GM19468 (cell line): ENCODE data around the gene CACNA1S.
A peak's percentile ranks its signal among the peaks of the same experiment; 100 is the strongest.

Experiments used
- ATAC-seq: cut with Tn5 transposase; IDR thresholded peaks from one replicate; pipeline ENCODE4 v1.9.1; 2021; ENCODE audit warnings: mild to moderate bottlenecking, moderate library complexity, moderate number of reproducible peaks; ENCODE audit not compliant: unreplicated experiment; ENCODE audit errors: extremely low read depth

CACNA1S gene

DNA sequence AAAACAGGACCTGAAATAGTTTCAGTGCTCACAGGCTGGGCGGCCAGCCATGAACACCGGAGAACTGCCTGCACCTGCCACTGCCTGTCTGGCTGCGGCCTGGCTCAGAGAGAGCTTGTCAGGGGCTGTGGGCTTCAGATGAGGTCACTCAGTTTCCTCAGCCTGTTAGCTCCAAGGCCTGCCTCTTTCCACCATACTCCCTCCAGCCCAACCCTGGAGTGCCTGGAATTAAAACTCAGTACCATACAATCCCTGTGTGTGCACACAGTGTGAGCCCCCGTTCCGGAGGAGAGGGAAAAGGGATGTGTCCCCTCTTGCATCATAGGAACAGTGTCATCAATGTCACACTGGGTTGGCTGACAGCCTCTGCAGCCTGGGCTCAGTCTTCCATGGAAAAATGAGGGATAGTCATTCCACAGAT, 16.2 kb downstream of the CACNA1S start:
- peak; percentile 32 for ATAC-seq

DNA sequence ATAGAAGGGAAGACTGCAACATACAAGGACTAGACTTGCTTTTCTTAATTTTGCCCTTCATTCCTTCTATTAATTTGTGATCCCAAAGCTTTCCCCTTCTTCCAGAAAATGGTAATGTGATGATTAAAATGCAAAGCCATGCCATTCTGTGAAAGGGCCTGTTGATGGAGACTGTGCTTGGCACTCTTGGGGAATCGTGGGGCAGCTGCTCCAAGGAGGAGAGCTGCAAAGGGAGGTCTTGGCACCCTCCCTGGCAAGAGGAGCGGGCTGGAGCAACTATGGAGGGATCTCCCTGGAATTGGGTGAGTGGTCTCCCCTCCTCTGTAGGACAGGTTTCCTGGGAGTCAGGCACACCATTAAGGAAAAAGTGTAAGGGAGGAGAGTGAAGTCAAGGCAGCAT, 16.6 kb downstream of the CACNA1S start:
- no peak for ATAC-seq

DNA sequence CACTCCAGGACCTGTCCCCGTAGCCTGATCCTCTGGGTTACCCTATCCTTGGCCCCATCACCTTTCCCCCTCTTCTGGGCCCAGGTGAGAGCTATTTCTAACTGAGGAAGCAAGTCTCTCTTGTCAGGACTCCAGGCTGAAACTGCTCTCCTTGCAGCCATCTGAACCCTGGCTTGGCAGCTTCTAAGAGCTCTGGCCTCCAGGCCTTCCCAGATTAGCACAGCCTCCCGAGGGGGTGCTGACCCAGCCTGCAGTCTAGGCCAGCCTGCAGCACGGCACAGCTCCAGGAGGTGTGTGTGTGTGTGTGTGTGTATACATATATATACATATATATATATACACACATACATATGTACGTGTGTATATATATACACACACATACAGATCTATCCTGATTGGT, 17.4 kb downstream of the CACNA1S start:
- ATAC-seq = no peak

DNA sequence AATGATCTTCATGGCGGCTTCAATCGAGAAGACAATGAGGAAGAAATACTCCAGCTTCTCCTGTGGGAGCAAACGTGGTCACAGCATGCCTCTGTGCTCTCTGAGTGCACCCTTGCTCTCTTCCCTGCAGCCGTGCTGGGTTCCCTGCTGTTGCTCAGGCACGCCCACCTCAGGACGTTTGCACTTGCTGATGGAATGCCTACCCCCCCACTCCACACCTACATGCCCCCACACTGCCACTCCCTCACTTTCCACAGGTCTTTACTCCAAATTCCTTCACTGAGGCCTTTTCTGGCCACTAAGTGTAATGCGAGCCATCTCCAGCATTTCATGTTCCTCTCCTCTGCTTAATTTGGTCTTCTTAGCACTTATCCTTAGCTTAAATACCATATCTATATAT, 18.3 kb downstream of the CACNA1S start:
- ATAC-seq = no peak

DNA sequence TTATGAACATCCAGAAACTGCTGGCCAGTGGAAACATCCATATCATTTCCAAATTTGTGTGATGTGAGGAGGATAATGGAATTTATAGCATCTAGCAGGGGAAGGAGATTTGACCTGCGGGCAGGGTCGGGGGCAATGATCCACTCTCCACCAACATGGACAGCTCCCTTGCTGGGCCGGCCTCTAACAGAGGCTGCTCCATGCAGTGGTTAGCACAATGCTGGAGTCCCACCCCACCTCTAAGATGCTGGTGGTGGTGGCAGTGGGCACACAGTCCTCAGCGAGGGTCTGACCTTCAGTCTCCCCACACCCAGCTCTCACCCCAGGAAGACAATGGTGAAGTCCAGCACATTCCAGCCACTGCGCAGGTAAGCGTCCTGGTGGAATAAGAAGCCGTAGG, 18.7 kb downstream of the CACNA1S start:
- no peak for ATAC-seq

DNA sequence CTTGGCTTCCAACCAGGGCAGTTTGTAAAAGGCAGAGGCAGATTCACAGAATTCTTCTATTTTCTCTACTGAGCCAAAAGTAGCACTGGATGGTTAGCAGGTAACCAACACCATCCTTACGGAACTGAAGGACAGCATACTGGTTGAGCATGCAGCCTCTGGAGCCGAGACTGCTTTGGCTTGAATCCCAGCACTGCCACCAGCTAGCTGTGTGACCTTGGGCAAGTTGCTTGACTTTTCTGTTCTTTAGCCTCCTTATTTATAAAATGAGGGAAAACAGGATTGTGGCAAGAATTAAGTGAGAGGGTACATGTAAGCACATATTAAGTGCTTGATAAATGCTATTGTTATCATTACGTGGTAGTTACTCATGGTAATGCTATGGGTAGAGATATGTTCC, 19.5 kb downstream of the CACNA1S start:
- no peak for ATAC-seq

DNA sequence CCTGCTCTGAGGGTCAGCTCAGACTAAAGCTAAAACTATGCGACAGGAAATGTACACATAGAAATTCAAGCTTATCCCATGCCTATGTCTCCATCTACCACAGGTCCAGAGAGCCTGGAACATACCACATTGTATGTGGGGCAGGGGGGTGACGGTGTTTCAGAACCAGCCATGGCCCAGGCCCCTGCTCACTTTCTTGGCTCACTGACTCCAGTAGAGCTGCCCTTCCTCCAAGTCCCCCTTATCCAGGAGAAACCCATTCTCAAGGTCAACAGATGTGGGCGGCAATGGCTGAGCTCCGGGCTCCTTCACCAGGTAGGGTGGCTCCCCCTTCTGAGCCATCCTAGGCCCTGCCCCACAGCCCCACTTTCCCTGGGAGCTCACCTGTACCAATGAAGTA, 21.0 kb downstream of the CACNA1S start:
- ATAC-seq = no peak

DNA sequence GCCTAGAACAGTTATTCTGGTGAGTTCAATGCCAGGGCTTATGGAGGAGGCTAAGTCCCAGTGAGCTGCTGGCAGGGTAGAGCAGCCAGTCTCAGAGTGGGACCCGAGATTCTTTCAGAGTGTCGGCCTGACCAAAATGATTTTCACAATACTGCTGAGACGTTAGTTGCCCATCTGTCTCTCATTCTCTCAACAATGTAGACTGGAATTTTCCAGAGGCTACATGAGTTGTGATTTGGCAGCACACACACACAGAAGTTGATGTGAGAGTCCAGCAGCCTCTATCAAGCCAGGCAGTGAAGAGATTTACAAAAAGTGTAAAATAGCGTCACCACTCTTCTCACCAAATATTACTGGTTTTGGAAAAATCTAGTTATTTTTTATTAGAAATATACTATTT, 21.7 kb downstream of the CACNA1S start:
- ATAC-seq = no peak

DNA sequence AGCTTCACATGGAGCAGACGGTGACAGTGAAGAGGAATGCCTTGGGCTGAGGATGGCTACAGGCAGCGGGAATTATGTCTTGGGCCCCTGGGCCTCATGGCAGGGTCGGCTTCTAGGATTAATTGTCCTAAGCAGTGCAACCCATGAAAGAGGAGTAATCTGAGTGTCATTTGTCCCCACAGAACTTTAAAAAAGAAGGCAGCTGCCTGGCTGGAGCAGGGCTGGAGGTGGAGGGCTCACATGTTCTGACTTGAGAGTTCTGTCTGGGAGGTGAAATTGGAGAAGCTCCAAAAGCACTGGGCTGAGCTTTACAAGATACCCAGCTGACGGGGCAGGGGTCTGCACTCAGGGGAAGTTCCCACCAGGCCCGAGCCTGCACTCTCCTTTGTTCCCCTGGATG, 22.6 kb downstream of the CACNA1S start:
- ATAC-seq = no peak

DNA sequence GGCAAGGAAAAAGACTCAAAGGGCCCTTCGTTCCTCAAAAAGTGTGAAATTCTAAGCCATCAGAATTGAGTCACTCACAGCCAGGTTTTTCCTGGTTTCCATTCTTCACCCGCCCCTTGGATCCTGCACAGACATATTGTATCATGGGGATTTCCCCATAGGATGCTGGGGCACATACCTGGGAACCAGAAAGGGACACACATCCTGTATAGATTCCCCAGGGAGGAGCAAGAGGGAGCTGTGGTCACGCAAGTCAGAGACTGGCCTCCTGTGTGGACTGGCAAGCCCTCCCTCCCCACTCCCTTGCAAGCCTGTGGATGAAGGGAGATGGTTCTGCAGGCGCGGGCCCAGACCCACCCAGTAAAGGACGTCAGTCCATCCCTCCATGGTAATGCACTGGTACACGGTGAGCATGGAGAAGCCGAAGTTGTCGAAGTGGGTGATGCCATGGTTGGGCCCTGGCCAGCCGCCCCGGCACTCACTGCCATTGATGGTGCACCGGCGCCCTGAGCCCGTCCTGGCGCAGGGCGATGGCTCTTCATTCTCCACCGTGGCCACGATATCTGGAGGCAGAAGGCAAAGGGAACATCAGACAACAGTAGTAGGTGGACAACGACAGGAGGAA, 23.2 kb downstream of the CACNA1S start:
- no peak for ATAC-seq

DNA sequence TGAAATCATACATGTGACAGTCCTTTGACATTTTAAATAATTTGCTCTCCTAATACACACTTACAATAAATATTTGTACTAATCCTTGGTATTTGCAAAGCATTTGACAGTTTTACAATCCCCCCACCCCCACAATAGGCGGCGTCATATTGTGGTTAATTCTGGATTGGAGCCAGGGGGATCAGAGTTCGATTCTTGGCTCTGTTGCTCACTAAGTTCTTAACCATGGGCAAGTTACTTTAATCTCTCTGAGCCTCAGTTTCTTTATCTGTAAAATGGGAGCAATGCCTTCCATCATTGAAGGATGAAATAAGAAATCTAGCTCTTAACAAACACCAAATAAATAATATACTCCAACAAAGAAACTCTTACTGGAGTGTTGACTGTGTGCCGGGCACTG, 23.8 kb downstream of the CACNA1S start:
- no peak for ATAC-seq

DNA sequence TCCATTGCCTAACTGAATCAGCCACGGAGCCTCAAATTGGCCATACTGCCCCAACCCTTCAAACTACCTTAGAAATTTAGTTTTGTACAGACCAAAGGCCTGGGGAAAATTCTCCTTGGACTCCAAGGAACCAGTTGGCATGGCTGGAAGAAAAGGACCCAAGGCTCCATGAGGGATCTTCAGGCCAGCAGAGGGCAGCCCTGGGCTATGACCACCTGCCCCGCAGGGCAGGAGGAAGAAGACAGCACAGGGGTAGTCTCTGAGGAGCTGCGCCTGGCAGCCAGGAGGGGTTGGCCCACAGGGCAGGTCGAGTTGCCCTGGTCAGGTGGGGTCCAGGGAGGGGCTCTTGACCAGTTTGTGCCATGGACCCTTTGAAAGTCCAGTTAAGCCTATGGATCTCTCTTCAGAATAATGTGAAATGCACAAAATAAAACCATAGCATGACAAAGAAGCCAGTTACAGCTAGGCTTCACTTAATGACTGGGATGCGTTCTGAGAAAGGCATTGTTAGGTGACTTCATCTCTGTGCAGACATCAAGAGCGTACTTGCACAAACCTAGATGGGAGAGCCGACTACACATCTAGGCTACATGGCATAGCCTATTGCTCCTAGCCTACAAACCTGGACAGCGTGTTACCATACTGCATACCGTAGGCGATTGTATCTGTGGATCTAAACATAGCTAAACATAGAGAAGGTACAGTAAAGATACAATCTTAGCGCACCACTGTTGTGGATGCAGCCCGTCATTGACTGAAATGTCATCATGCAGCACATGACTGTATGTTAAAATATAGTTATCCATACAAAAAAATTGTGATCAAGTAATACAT, 26.1 kb downstream of the CACNA1S start:
- ATAC-seq = no peak

DNA sequence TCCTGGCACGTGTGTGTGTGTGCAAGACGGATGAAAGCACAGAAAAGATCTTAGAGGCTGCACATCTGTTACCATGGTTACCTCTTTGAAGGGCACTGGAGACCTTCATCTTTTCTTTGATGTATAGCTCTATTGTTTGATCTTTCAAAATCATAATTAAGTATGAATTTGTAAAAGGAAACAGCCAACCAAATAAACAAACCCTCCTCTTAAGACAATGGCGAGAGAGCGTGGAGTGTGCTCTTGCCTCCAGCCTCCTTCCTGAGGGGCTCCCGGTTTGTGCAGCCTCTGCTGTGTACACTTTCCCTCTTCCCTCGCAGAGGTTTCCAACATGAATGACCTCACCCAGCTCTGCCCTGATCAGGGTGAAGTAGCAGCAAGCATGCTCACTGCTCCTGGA, 27.9 kb downstream of the CACNA1S start:
- no peak for ATAC-seq

DNA sequence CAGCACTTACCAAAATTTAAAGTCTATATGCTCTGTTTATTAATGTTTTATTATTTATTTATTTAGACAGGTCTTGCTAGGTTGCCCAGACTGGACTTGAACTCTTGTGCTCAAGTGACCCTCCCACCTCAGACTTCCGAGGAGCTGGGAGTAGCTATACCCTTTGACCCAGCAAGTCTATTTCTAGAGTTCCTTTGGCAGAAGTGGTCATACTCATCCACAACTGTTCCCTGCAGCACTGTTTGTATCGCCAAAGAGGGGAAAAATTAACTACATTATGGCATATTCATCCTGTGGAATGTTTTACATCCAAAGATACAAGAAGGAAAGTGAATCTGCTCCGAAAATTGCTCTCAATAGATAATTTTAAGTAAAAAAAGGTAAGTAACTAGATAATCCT, 28.5 kb downstream of the CACNA1S start:
- ATAC-seq = no peak

DNA sequence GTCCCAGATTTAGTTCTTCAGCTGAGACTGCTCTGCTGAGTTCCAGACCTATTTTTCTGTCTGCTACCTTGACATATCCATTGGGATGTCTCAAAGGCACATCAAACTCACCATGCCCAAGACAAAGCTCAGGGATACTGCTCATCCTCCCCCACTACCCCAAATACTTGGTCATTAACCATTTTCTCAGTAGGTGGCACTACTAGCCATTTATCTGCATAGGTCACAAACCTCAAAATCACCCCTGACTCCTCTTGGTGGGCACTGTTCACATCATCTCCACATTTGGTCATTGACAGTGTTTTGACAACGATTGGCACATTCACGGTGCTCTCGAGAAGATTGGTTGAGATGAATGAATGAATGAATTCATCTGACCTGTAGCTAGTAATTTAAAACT, 32.1 kb downstream of the CACNA1S start:
- ATAC-seq = no peak

DNA sequence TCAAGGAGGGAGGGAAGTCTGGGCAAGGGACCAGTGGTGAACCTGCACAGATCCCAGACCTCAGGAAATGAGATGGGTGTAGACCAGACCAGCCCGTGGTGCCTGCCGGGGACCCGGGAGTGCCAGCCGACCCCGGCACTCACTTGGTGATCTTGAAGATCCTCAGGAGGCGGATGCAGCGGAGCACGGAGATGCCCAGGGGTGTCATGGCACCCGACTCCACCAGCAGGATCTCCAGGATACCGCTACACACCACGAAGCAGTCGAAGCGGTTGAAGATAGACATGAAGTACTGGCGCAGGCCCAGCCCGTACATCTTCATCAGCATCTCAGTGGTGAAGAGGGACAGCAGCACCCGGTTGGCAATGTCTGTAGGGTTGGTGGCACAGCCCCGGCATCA, 34.5 kb downstream of the CACNA1S start:
- no peak for ATAC-seq

DNA sequence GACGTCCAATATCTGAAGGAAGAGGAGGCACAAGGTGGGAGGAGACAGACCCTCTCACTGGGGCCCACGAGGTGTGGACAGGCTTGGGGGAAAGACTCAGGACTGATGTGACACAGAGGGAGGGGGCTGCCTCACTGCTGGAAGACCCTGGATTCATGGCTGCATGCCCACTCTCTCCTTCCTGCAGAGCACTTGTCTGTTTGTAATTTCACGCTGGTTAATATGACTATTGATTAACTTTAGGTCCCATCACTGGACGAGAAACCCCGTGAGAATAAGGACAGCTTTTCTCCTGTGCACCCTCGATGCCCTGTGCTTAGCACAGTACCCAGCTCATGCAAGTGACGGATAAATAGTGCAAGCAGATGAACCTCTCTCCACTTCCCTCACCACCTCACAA, 35.1 kb downstream of the CACNA1S start:
- no peak for ATAC-seq

DNA sequence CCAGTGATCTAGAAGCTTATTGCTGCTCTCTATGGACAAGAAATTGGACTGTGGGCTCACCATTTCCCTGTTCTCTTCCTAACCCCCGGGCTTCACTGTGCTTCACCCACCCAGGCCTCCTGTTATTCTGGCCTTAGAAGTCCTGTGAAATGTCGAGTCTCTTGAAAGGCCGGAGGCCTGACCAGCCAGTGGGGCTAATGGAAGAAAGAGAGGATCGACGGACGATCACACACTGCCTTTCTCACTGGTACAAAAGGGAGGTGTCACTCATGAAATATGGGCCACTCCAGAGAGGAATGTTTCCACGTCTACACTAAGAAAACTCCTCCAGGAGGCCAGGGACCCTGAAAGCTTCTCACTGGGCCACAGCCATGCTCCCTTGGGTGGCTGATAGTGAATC, 36.1 kb downstream of the CACNA1S start:
- ATAC-seq = no peak

DNA sequence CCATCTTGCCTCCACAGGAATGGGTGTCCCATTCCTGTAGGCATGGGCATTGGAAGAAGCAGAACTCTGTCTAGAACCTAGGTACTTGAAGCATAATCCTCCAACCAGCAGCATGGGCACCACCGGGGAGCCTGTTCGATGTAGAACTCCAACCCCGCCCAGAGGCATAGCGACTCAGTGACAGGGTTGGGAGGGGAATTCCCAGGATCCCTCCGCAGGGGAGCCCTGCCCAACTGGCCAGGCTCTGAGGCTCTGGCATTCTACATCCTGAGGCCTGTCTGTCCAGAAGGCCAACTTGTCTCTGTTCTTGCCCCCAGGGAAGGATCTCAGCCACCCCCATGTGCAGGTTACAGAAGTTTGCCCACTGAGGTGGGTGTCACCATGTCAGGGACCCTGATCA, 38.2 kb downstream of the CACNA1S start:
- no peak for ATAC-seq

DNA sequence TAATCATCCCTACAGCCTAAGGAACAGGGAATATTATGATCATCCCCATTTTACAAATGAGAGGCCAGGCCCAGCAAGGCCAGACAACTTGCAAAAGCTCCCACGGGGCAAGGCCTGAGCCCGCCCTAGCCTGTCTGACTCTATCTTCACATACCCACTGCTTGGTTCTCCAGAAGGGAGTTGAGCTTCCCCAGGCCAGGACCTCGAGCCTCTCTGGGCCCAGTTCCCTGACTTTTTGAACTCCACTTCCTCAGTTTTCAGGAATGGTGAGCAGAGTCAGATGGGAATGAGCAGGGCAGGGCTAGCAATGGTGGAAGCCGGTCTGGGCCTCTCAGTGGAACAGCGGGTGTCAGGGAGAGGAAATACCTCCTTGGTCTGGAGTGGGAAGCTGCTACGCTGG, 39.3 kb downstream of the CACNA1S start:
- ATAC-seq = no peak

DNA sequence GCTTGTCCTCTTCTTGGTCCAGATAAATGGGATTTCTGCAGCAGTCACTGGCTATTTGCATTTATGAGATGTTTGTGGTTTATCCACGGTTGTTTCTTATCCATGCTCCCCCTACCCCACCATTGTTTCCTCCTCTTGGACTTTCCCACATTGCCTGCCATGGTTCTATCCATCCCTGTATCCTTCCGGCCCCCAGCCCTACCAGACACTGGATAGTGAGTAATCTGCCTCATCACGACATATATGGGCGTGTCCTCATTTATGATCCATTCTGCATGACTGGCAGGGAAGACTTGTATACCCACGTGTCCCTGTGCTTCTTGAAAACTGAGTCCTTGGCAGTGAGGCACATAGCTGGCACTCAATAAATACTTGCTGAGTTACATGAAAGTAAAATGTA, 40.1 kb downstream of the CACNA1S start:
- ATAC-seq = no peak

DNA sequence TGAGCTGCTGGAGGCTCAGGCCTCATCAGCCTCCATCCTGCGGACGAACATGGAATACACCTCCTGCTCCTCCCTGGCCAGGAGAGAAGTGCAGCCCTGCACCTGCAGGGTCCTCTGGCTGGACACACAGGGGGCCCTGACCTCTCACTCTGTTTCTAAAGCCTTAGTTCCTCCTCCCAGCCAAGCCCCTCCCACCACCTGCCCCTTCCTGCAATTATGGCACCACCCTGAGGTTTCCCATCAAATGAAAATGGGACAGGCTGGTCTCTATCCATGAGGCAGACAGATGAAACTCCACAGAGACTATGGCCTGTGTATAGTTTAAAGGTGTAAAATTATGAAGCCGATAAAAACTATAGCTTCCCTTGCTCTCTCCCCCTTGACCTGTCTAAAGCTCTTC, 42.6 kb downstream of the CACNA1S start:
- ATAC-seq = no peak
